ENCODE data around the gene CCDC107. TPM values are rescaled to one million over a fixed set of nuclear protein-coding genes. Genes with fewer than 3 reads are reported as not detected.

Gene CCDC107
- total and polyA plus RNA-seq, 12 donors: 37.9 to 210 (median 46.9) TPM

DNA sequence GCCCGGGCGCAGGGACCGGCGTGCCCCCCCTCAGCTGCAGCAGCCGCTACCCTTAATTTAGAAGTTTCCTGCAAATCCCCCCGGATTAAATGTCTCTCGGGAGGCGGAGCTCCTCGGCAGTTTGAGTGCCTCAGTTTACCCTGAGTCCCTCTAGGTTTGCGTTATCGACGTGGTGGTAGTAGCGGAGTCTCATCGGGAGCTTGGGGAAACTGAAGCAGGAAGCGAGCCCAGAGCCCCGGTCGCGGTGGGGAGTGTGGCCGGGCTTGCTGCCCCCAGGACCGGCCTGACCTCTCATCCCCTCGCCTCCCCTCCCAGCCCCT lies 32.2 kb downstream of the CCDC107 start:
- Histone ChIP-seq H3K4me3 (peak overlapping the region; percentile 33 to 86 (median 71)), H3K9me3 (no peaks in the 10 kb centered on the region), H3K27me3 (peaks cover 0 to 8% (median 0%) of the 10 kb centered on the region in 7 donors), H3K4me1 (peaks cover 4 to 53% (median 48%) of the 10 kb centered on the region in 9 donors), H3K27ac (peak overlapping the region; percentile 72 to 100 (median 94)), H3K36me3 (peaks cover 0 to 16% (median 5%) of the 10 kb centered on the region in 9 donors)
- intact Hi-C loops (cut with DNase I): loop anchor here in 5 of 10 donors (2.0 to 5.0 kb wide), 3 partner anchors 33 to 43 kb away; partner anchors contain the start of genes CREB3 (in 2 of the 5), TLN1 (in 2 of the 5), CCDC107 (in 1 of the 5) and RMRP (in 1 of the 5)
- ATAC-seq (no peak), DNase-seq (no peak)
- no peak for TF ChIP-seq CTCF (IDR thresholded peaks at IDR 0.05)
- 0 to 1% methylated on average over 21 of the region's 21 CpGs for WGBS, 2 donors

- ATAC-seq: peak; percentile 59 to 75 (median 66)
- Histone ChIP-seq H3K4me1 (peaks cover 0 to 47% (median 44%) of the 10 kb centered on the region in 9 donors), H3K36me3 (peaks cover 0 to 14% (median 3%) of the 10 kb centered on the region in 9 donors), H3K4me3 (peak overlapping the region; percentile 33 to 86 (median 71)), H3K27ac (peak overlapping the region; percentile 72 to 100 (median 94)), H3K9me3 (no peaks in the 10 kb centered on the region), H3K27me3 (peaks cover 0 to 8% (median 0%) of the 10 kb centered on the region in 7 donors)
- DNase-seq: peak; percentile 84 to 90
- intact Hi-C loops (cut with DNase I): loop anchor here in 5 of 10 donors (2.0 to 5.0 kb wide), 3 partner anchors 33 to 42 kb away; partner anchors contain the start of genes CREB3 (in 2 of the 5), TLN1 (in 2 of the 5), CCDC107 (in 1 of the 5) and RMRP (in 1 of the 5)
- TF ChIP-seq CTCF (IDR thresholded peaks at IDR 0.05): no peak
- WGBS, 2 donors: 0 to 2% methylated on average over 54 to 61 of the region's 61 CpGs
Measured at GRCh38 chr9:35690614-35691333, 32.7 kb downstream of the CCDC107 start.

DNA sequence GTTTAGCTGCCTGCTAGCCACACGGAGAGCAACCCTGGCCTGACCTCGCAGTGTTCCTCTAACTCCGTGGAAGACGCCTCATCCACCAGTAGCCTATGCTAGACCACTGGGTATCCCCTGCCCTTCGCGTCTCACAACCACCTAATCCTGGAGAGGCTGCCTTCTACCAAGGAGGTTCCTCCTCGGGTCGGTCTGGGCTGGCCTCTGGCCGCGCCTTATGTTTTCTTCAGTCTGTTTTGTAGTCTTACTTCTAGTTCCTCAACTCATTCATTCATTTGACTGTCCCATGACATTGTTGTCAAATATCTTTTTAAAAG lies 33.2 kb downstream of the CCDC107 start:
- no peak for DNase-seq
- 22 to 40% methylated on average over 9 to 10 of the region's 10 CpGs for WGBS, 2 donors
- ATAC-seq: no peak
- Histone ChIP-seq H3K36me3 (peaks cover 0 to 14% (median 0%) of the 10 kb centered on the region in 9 donors), H3K4me1 (peaks cover 0 to 42% (median 38%) of the 10 kb centered on the region in 9 donors), H3K27ac (peak overlapping the region; percentile 72 to 100 (median 94)), H3K9me3 (no peaks in the 10 kb centered on the region), H3K27me3 (peaks cover 0 to 8% (median 0%) of the 10 kb centered on the region in 7 donors), H3K4me3 (peak overlapping the region in 9 of 10 donors; percentile 45 to 86 (median 75))
- no peak for TF ChIP-seq CTCF (IDR thresholded peaks at IDR 0.05)
- intact Hi-C loops (cut with DNase I): loop anchor here in 5 of 10 donors (2.0 to 5.0 kb wide), 3 partner anchors 34 to 42 kb away; partner anchors contain the start of genes CREB3 (in 2 of the 5), TLN1 (in 2 of the 5), CCDC107 (in 1 of the 5) and RMRP (in 1 of the 5)

- no peak for TF ChIP-seq CTCF (IDR thresholded peaks at IDR 0.05)
- no peaks in the 10 kb centered on the region for H3K9me3 ChIP-seq
- intact Hi-C loops (cut with DNase I): loop anchor here in 5 of 10 donors (2.0 to 5.0 kb wide), 3 partner anchors 35 to 41 kb away; partner anchors contain the start of genes CREB3 (in 2 of the 5), TLN1 (in 2 of the 5), CCDC107 (in 1 of the 5) and RMRP (in 1 of the 5)
- 72 to 77% methylated on average over 13 of the region's 13 CpGs for WGBS, 2 donors
- peaks cover 0 to 8% (median 0%) of the 10 kb centered on the region in 7 donors for H3K27me3 ChIP-seq
- H3K36me3 ChIP-seq: peaks cover 0 to 19% (median 0%) of the 10 kb centered on the region in 9 donors
- H3K27ac ChIP-seq: peak overlapping the region in 9 of 10 donors; percentile 72 to 100 (median 97)
- H3K4me1 ChIP-seq: peaks cover 0 to 42% (median 33%) of the 10 kb centered on the region in 9 donors
- peak overlapping the region in 3 of 10 donors; percentile 78 to 85 (median 83) for H3K4me3 ChIP-seq
- no peak for ATAC-seq
- DNase-seq: no peak
Measured at GRCh38 chr9:35691757-35692301, 33.7 kb downstream of the CCDC107 start.
